Measurements from ENCODE around the gene ZC4H2.

ZC4H2 gene

DNA sequence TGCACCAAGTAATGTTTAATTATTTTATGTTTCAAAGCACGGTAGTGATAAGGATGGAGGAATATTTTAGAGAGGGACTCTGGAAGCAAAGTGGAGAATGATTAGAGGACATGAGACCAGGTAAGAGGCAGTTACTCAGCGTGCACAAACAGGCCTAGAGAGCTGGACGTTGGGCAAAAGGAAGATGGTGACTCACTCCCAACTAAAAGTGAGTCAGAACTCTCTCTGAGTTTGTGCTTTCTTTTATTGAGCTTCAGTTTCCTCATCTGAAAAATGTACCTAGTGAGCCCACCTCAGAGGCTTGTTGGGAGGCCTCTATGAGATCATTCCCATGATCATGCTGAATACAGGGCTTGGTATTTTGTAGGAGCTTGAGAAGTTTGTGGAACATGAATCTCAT is 1.6 kb upstream of the ZC4H2 start:
- DNase-seq (ENCODE audit: low read depth) = no peak
- TF ChIP-seq, protein P1, sequence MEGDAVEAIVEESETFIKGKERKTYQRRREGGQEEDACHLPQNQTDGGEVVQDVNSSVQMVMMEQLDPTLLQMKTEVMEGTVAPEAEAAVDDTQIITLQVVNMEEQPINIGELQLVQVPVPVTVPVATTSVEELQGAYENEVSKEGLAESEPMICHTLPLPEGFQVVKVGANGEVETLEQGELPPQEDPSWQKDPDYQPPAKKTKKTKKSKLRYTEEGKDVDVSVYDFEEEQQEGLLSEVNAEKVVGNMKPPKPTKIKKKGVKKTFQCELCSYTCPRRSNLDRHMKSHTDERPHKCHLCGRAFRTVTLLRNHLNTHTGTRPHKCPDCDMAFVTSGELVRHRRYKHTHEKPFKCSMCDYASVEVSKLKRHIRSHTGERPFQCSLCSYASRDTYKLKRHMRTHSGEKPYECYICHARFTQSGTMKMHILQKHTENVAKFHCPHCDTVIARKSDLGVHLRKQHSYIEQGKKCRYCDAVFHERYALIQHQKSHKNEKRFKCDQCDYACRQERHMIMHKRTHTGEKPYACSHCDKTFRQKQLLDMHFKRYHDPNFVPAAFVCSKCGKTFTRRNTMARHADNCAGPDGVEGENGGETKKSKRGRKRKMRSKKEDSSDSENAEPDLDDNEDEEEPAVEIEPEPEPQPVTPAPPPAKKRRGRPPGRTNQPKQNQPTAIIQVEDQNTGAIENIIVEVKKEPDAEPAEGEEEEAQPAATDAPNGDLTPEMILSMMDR (conservative IDR thresholded peaks at IDR 0.05; ENCODE audit: low read length) = no peak
- no peak overlapping the region for H3K4me3 ChIP-seq (ENCODE audit: low read length)

DNA sequence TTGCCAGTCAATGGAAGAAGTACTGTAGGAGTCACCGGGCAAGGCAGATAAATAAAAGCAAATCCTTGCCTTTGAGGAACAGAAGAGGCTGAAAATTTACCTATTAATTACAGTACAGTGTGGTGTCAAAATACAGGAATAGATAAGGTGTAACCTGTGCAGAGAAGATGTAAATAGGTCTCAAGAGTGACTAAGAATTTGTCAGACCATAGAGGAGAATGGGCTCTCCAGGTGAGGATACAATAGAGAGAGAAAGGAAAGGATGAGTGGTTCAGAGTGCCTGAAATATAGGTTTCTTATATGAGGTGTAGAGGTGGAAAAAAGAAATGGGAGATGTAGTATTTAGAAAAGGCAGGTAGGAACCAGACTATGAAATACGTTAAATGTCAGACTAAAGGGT is 801 bp upstream of the ZC4H2 start:
- no peak overlapping the region for H3K4me3 ChIP-seq (ENCODE audit: low read length)
- no peak for DNase-seq (ENCODE audit: low read depth)
- TF ChIP-seq, protein P1 (conservative IDR thresholded peaks at IDR 0.05; ENCODE audit: low read length) = no peak

DNA sequence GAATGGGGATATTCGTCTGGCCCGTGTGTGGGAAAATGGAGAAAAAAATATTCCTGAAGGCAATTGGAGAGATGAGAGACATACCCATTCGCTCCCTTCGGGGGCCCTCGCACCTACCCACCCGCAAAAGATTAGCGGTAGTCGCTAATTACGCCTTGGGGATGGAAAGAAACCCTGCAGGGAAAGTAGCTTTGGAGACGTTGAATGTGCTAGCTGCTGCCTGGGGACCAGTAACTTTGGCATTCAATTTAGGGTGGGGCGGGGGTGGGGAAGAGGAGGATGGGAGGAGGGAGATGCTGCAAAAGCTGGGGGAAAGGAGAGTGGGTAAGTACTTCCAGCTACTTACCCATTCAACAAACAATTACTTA is 407 bp upstream of the ZC4H2 start:
- DNase-seq (ENCODE audit: low read depth) = no peak
- H3K4me3 ChIP-seq (ENCODE audit: low read length) = peak overlapping the region; percentile 69
- TF ChIP-seq, protein P1 (conservative IDR thresholded peaks at IDR 0.05; ENCODE audit: low read length) = no peak

DNA sequence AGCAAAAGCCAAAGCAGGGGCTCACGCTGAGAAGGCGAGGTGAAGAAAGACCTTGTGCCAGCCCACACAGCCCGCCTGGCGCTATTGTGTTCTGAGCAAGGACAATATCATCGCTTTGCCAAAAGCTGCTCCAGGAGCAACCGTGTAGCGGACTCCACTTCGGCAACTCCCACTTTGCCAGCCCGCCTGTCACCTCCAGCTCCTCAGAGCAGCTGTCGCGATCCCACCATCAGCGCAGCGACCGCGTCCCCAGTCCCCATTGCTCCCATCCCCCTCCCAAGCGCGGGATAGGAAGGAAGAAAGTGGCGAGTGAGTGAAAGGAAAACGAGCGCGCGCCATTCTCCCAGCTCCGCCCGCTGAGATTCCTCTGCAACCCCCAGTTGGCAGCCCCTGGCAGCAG is 759 bp downstream of the ZC4H2 start:
- TF ChIP-seq, protein P1 (conservative IDR thresholded peaks at IDR 0.05; ENCODE audit: low read length) = no peak

DNA sequence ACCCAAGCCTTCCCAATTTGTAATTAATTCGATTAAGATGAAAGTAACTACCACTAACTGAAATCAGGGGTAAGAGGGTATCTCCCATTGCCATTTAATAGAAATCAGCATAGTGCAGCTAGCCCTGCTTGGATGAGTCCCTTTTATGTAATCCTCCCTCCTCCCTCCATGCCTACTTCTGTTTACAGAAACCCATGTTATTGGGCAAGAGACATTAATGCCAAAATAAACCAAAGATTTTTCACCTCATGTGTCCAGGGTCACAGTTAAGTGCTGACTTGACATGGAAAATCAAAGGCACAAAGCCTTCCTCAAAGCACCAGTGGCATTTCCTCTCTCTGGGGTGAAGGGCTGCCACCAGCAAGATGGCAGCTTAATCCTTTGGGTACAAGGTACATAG is 50.8 kb downstream of the ZC4H2 start:
- no peak overlapping the region for H3K4me3 ChIP-seq (ENCODE audit: low read length)
- TF ChIP-seq, protein P1 (conservative IDR thresholded peaks at IDR 0.05; ENCODE audit: low read length) = no peak
- DNase-seq (ENCODE audit: low read depth) = no peak

More for the DNA sequence above, 759 bp downstream of the ZC4H2 start:
- DNase-seq (ENCODE audit: low read depth) = no peak
- peak overlapping the region; percentile 69 for H3K4me3 ChIP-seq (ENCODE audit: low read length)

DNA sequence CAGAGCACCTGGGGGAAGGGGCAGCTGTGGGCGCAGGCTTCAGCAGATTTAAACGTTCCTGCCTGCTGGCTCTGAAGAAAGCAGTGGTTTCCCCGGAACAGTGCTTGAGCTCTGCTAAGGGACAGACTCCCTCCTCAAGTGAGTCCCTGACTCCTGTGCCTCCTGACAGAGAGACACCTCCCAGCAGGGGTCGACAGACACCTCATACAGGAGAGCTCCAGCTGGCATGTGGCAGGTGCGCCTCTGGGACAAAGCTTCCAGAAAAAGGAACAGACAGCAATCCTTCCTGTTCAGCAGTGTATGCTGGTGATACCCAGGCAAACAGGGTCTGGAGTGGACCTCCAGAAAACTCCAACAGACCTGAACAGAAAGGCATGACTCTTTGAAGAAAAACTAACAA is 68.1 kb downstream of the ZC4H2 start:
- TF ChIP-seq, protein P1 (conservative IDR thresholded peaks at IDR 0.05; ENCODE audit: low read length) = no peak
- DNase-seq (ENCODE audit: low read depth) = no peak
- no peak overlapping the region for H3K4me3 ChIP-seq (ENCODE audit: low read length)

DNA sequence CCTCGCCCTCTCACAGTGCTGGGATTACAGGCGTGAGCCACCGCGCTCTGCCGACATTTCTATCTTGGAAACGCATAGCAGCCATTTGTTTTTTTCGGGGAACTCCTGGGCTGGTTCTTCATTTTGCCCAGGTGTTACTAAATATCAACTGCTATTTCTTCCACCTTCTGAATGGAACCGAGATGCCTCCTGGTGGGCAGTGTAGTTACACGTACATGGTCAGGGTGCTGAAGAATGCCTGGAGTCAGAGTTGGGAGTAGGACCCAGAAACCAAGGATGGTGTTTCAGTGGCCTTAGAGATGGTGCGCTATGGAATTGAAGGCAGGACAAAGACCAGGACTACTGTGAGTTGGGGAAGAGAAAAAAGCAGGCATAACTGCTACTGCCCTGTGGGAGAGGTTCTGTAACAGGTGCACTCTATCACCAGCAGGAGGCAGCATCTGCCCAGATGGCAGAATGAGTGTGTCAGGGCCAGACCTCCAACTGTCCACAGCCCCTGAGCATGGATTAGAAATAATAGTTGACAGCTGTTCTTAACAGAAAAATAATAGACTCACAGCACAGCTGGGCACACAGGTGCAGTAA is 81.7 kb downstream of the ZC4H2 start:
- no peak for DNase-seq (ENCODE audit: low read depth)
- no peak overlapping the region for H3K4me3 ChIP-seq (ENCODE audit: low read length)
- TF ChIP-seq, protein P1 (conservative IDR thresholded peaks at IDR 0.05; ENCODE audit: low read length) = peak; percentile 48
